GM23338 (cell line): ENCODE results near the gene HSDL2.

ENCODE experiments used
- CREB1 ChIP-seq: fragments of 250-450 bp; sonication (Bioruptor Pico); IDR thresholded peaks from 2 replicates; pipeline ENCODE4 v1.5.0; 2020; ENCODE audit warnings: low read depth, mild to moderate bottlenecking, moderate library complexity
- CTCF ChIP-seq, 2 experiments: fragments of 200-600 bp in 1 of 2; sonication (generic) in 1 of 2; conservative IDR thresholded peaks; 2 replicates each; pipeline versions ENCODE4 v1.5.1 to v1.6.1; 2016 to 2017; ENCODE audit warnings: antibody characterized with exemption in 2 of 2, low read depth in 2 of 2, mild to moderate bottlenecking in 2 of 2, moderate library complexity in 1 of 2
- EZH2 ChIP-seq: fragments of 200-600 bp; sonication (generic); IDR thresholded peaks from one replicate; pipeline ENCODE4 v1.8.0; 2017; ENCODE audit warnings: antibody characterized with exemption, mild to moderate bottlenecking, low read depth; ENCODE audit not compliant: unreplicated experiment
- EZH2phosphoT487 ChIP-seq: fragments of 200-600 bp; sonication (generic); IDR thresholded peaks from one replicate; pipeline ENCODE4 v1.8.1; 2018; ENCODE audit warnings: antibody characterized with exemption; ENCODE audit not compliant: unreplicated experiment
- JUNB ChIP-seq: IDR thresholded peaks from one replicate; pipeline ENCODE4 v1.6.1; 2016; ENCODE audit warnings: antibody characterized with exemption; ENCODE audit not compliant: unreplicated experiment
- POLR2AphosphoS5 ChIP-seq: IDR thresholded peaks from 2 replicates; pipeline ENCODE4 v1.6.1; 2016; ENCODE audit warnings: antibody characterized with exemption, low read depth
- REST ChIP-seq: IDR thresholded peaks from one replicate; pipeline ENCODE4 v1.6.1; 2018; ENCODE audit warnings: antibody characterized with exemption; ENCODE audit not compliant: unreplicated experiment
- STAT1 ChIP-seq: IDR thresholded peaks from one replicate; pipeline ENCODE4 v1.6.1; 2016; ENCODE audit warnings: antibody characterized with exemption; ENCODE audit not compliant: unreplicated experiment
- ZNF114 ChIP-seq: fragments of 250-450 bp; sonication (Bioruptor Pico); IDR thresholded peaks from 2 replicates; pipeline ENCODE4 v1.5.0; 2020; ENCODE audit warnings: mild to moderate bottlenecking, moderate library complexity
- ZNF331 ChIP-seq: fragments of 250-450 bp; sonication (Bioruptor Pico); IDR thresholded peaks from 2 replicates; pipeline ENCODE4 v1.5.0; 2020; ENCODE audit warnings: low read depth, mild to moderate bottlenecking, moderate library complexity
- ZNF462 ChIP-seq: fragments of 250-450 bp; sonication (Bioruptor Pico); IDR thresholded peaks from 2 replicates; pipeline ENCODE4 v1.5.0; 2020; ENCODE audit warnings: mild to moderate bottlenecking, moderate library complexity

- TF ChIP-seq EZH2 = no peak
- TF ChIP-seq CTCF (conservative IDR thresholded peaks at IDR 0.05; ENCODE audit: low read depth in 2 of 2) = peak; percentile 50 to 76
- no peak for TF ChIP-seq CREB1 (CRISPR knock-in tag)
- no peak for TF ChIP-seq REST
- no peak for TF ChIP-seq EZH2phosphoT487
- TF ChIP-seq POLR2AphosphoS5 = no peak
- TF ChIP-seq STAT1 = no peak
- TF ChIP-seq ZNF114 (CRISPR knock-in tag) = no peak
- TF ChIP-seq ZNF331 (CRISPR knock-in tag) = no peak
- no peak for TF ChIP-seq JUNB
- TF ChIP-seq ZNF462 (CRISPR knock-in tag) = no peak
Measured at GRCh38 chr9:112366591-112366990, 13.3 kb upstream of the HSDL2 start.
